Heart right ventricle (tissue), 16 donors: ENCODE measurements around the gene DNAJB1. TPM values are rescaled to one million over a fixed set of nuclear protein-coding genes. Genes with fewer than 3 reads are reported as not detected.

Experiments used
- ATAC-seq, 8 donors: fragments of 200-7000 bp; cut with Tn5 transposase; one replicate each; pipeline ENCODE4 v1.9.1; 2020; ENCODE audit warnings: mild to moderate bottlenecking in 8 of 8, moderate library complexity in 8 of 8, moderate number of reproducible peaks in 1 of 8
- DNase-seq, 2 donors: peaks; one replicate each; pipeline ENCODE4 v3.0.0-alpha.2; 2020
- H3K27ac ChIP-seq, 10 donors: fragments of 200-600 bp; sonication (generic) in 2 of 10; one replicate each; pipeline versions ENCODE4 v1.5.0 to v1.8.0; 2020 to 2022; ENCODE audit warnings: mild to moderate bottlenecking in 3 of 10
- H3K27me3 ChIP-seq, 7 donors: fragments of 200-600 bp; one replicate each; pipeline ENCODE4 v1.8.0; 2021 to 2022; ENCODE audit warnings: mild to moderate bottlenecking in 2 of 7
- H3K36me3 ChIP-seq, 9 donors: fragments of 200-600 bp; sonication (generic) in 1 of 9; one replicate each; pipeline versions ENCODE4 v1.5.0 to v1.8.0; 2020 to 2022; ENCODE audit warnings: mild to moderate bottlenecking in 2 of 9
- H3K4me1 ChIP-seq, 9 donors: fragments of 200-600 bp; sonication (generic) in 1 of 9; one replicate each; pipeline versions ENCODE4 v1.5.0 to v1.8.0; 2020 to 2022; ENCODE audit warnings: mild to moderate bottlenecking in 4 of 9
- H3K4me3 ChIP-seq, 10 donors: fragments of 200-600 bp; sonication (generic) in 2 of 10; one replicate each; pipeline versions ENCODE4 v1.5.0 to v1.8.0; 2020 to 2022; ENCODE audit warnings: mild to moderate bottlenecking in 7 of 10, moderate library complexity in 2 of 10
- H3K9me3 ChIP-seq, 11 donors: fragments of 200-600 bp in 10 of 11; sonication (generic) in 2 of 11; one replicate each; pipeline versions ENCODE4 v1.5.0 to v1.8.0; 2013 to 2022; ENCODE audit warnings: mild to moderate bottlenecking in 2 of 11, control low read depth in 1 of 11, moderate library complexity in 1 of 11
- WGBS, 2 donors: extraction: QIAGEN DNeasy Blood & Tissue Kit; methylation state at CpG; one replicate each; pipeline ENCODE4 v1.1.7; 2013; ENCODE audit warnings: inconsistent platforms in 1 of 2; 5-methylcytosine and 5-hydroxymethylcytosine counted together
- intact Hi-C, 10 donors: fragments of 100-400 bp; cut with DNase I; formaldehyde crosslinking; loops; one replicate each; pipeline versions ENCODE4 v1.11.1 to v1.14.2; 2022
- polyA plus RNA-seq, 2 donors: library from polyadenylated mRNA; stranded (reverse); fragments of 200-250 nt; gene quantifications; one replicate each; pipeline ENCODE4 v1.2.3, GENCODE V29; 2013
- total RNA-seq, 10 donors: library from RNA; stranded (reverse); fragmentation: NEBNext Ultra II Directional in 3 of 10; extraction: Animal tissue kit (Norgen Biotek cat#: 25700) in 3 of 10; gene quantifications; one replicate each; pipeline versions ENCODE4 v1.2.1 to v1.2.4, GENCODE V29; 2021 to 2023
- TF ChIP-seq, protein P1 (sequence below), 9 donors: fragments of 200-600 bp; sonication (generic) in 2 of 9; IDR thresholded peaks; one replicate each; pipeline versions ENCODE4 v1.5.0 to v1.8.0; 2021 to 2022; ENCODE audit warnings: antibody characterized with exemption in 9 of 9, mild to moderate bottlenecking in 5 of 9, moderate library complexity in 1 of 9
- donor health status: Arrhythmogenic right ventricular cardiomyopathy.
- donor health status: ischemic (EF 13 %, LVEDD 7.1; RV severe dilation, severe dysfunction).
- donor health status: healthy with polysubstance abuse.
- donor health status: DM: no; HTN: yes; CAD: no.
- donor health status: DM: no; HTN: no; CAD: no.
- donor health status: ischemic (EF 25% LVEDD 6.9; RV normal size, moderate dysfunction).
- donor health status: ischemic (EF 25% LVEDD 5.7; RV mildly dilated, moderate dysfunction).
- donor health status: healthy.
- donor health status: DM: yes; HTN: yes; CAD: no.
- donor health status: Ischemic cardiomyopathy.
- donor health status: ischemic (EF 35%, LVEDD 5.7; RV mildly dilated, moderate dysfunction).
- donor health status: nonischemic (EF 11% LVEDD 7.7; RV severe dilation, severe dysfunction).
- donor health status: DM: yes; HTN: yes; CAD: no.
- donor health status: PGD.
- donor health status: ischemic (EF 29% LVEDD 5.4; RV normal size, mild dysfunction).
- donor health status: nonischemic (EF 23%, LVEDD 6.1; RV moderate dilation, normal function).

Gene DNAJB1
- total and polyA plus RNA-seq, 12 donors, result 23.6 to 99.0 (median 44.6) TPM

- Histone ChIP-seq H3K27me3 (no peaks in the 10 kb centered on the region), H3K27ac (peak within 1 kb of the TSS in 9 of 10 donors; percentile 63 to 81 (median 79)), H3K36me3 (peaks cover 0 to 19% (median 7%) of the 10 kb centered on the region in 9 donors), H3K4me1 (peaks cover 3 to 36% (median 27%) of the 10 kb centered on the region in 9 donors), H3K9me3 (no peaks in the 10 kb centered on the region), H3K4me3 (peak within 1 kb of the TSS; percentile 72 to 93 (median 82))
- DNase-seq (peak; percentile 97), ATAC-seq (peak; percentile 96 to 99 (median 98))
- TF ChIP-seq, protein P1, sequence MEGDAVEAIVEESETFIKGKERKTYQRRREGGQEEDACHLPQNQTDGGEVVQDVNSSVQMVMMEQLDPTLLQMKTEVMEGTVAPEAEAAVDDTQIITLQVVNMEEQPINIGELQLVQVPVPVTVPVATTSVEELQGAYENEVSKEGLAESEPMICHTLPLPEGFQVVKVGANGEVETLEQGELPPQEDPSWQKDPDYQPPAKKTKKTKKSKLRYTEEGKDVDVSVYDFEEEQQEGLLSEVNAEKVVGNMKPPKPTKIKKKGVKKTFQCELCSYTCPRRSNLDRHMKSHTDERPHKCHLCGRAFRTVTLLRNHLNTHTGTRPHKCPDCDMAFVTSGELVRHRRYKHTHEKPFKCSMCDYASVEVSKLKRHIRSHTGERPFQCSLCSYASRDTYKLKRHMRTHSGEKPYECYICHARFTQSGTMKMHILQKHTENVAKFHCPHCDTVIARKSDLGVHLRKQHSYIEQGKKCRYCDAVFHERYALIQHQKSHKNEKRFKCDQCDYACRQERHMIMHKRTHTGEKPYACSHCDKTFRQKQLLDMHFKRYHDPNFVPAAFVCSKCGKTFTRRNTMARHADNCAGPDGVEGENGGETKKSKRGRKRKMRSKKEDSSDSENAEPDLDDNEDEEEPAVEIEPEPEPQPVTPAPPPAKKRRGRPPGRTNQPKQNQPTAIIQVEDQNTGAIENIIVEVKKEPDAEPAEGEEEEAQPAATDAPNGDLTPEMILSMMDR (IDR thresholded peaks at IDR 0.05), result no peak
- intact Hi-C loops, result loop anchor here in 2 of 10 donors (1.0 to 2.0 kb wide), 2 partner anchors 21 to 22 kb away; partner anchors contain the start of gene DNAJB1 (in 1 of the 2)
- 3 to 4% methylated on average over 33 to 71 of the region's 71 CpGs for WGBS, 2 donors
Observed at GRCh38 chr19:14496029-14496833, 22.0 kb downstream of the DNAJB1 start, which contains the start of gene GIPC1. Gene GIPC1, minus strand, starts transcription at chr19:14496127. Its CDS starts 13,151 bp downstream, at chr19:14482976.

GRCh38 chr19:14495672-14496028 lies 22.5 kb downstream of the DNAJB1 start:
- Histone ChIP-seq H3K36me3 (peaks cover 0 to 24% (median 10%) of the 10 kb centered on the region in 9 donors), H3K27ac (peak overlapping the region in 9 of 10 donors; percentile 63 to 81 (median 79)), H3K4me3 (peak overlapping the region; percentile 72 to 93 (median 82)), H3K9me3 (no peaks in the 10 kb centered on the region), H3K27me3 (no peaks in the 10 kb centered on the region), H3K4me1 (peaks cover 3 to 36% (median 27%) of the 10 kb centered on the region in 9 donors)
- intact Hi-C loops, result loop anchor here in 2 of 10 donors (1.0 to 2.0 kb wide), 2 partner anchors 21 to 23 kb away; partner anchors contain the start of gene DNAJB1 (in 1 of the 2)
- TF ChIP-seq, protein P1 (IDR thresholded peaks at IDR 0.05), result no peak
- ATAC-seq (peak in 5 of 8 donors; percentile 1 to 6 (median 2)), DNase-seq (no peak)
- 0 to 1% methylated on average over 21 to 28 of the region's 28 CpGs for WGBS, 2 donors

DNA sequence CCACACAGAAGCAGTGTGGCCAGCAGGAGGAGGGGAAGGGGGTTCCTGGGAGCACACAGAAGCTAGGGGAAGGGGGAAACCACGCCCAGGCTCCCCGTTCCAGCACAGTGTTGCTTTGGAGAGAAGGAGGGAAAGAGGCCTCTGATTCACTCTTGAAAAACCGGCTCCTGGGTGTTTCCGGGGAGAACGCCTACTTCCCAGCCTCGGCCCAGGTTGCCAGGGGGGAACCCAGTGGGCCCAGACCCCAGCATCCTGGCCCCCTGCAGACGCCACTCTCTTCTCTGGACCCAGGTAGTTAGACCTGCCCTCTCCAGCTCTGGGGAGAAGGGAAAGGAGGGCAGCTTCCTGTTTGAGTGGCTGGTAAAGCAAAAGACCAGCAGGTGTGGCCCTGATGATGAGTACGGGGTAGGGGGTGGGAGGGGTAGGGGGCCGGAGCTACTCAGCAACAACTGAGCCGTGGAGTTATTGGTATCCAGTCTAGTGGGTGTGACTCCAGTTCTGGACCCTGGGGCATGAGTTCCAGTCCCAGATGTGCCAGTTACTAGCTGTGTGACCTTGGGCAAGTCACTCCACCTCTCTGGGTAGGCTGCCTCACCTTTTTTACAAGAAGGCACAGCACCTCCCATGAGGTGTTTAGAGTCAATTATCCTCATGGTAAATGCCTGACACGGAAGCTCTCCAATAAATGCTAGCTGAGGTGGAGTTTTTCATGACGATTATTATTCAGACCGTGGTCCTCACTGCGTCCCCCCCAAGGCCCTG lies 23.1 kb downstream of the DNAJB1 start:
- peaks cover 0 to 29% (median 10%) of the 10 kb centered on the region in 9 donors for H3K36me3 ChIP-seq
- TF ChIP-seq, protein P1 (IDR thresholded peaks at IDR 0.05), result no peak
- ATAC-seq, result no peak
- 25 to 29% methylated on average over 14 of the region's 14 CpGs for WGBS, 2 donors
- intact Hi-C loops, result no loop called here
- H3K27ac ChIP-seq, result peak overlapping the region in 9 of 10 donors; percentile 63 to 81 (median 79)
- peaks cover 3 to 36% (median 27%) of the 10 kb centered on the region in 9 donors for H3K4me1 ChIP-seq
- no peak for DNase-seq
- H3K27me3 ChIP-seq, result no peaks in the 10 kb centered on the region
- H3K4me3 ChIP-seq, result peak overlapping the region; percentile 72 to 93 (median 82)
- no peaks in the 10 kb centered on the region for H3K9me3 ChIP-seq

DNA sequence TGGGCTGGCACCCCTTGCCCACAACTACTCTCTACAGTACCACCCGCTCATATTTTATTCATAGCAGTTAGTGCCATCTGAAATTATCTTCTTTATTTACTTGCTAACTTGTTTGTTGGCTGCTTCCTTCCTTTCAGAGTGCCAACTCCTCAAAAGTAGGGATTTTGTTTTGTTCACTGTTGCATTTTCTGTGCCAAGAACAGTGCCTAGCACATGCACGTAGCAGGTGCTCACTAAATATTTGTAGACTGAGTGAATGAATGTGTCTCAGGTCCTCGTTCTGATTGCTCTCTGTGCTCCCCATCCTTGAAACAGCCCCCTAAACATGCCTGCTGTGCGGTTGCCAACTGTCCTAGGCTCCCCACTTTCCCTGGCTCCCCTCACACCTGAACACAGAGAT lies 23.8 kb downstream of the DNAJB1 start:
- H3K4me3 ChIP-seq, result peak overlapping the region in 1 of 10 donors; percentile 84
- H3K27me3 ChIP-seq, result no peaks in the 10 kb centered on the region
- peak overlapping the region in 1 of 10 donors; percentile 31 for H3K27ac ChIP-seq
- TF ChIP-seq, protein P1 (IDR thresholded peaks at IDR 0.05), result no peak
- 86 to 91% methylated on average over 4 of the region's 4 CpGs for WGBS, 2 donors
- intact Hi-C loops, result no loop called here
- H3K9me3 ChIP-seq, result no peaks in the 10 kb centered on the region
- peaks cover 3 to 36% (median 27%) of the 10 kb centered on the region in 9 donors for H3K4me1 ChIP-seq
- peaks cover 0 to 35% (median 10%) of the 10 kb centered on the region in 9 donors for H3K36me3 ChIP-seq
- ATAC-seq, result no peak
- no peak for DNase-seq
